ENCODE results near the gene SLF2.

The SLF2 gene

DNA sequence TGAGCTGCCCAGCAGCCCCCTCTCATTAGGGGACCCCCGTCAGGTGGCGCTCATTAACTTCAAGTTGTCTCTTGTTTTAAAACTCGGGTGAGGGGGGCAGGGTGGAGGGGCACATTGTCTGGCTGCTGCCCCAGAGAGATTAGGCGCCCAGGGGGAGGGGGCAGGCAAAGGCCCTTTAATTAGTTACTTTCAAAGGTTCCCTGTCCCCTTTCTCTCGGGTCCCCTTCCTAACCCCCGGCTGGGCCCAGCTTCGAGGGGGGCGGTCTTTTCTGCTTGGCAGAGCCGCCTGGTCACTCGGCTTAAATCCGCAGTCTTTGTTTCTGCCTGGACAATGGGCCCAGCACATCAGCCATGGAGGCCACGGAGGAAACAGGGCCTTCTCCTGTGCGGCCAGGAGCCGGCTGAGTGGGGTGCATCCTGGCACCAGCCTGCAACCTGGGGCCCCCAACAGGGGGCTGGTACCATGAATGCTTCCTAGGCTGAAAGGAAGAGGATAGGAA is 38.9 kb upstream of the SLF2 start:
- Histone ChIP-seq H3K36me3 (ENCODE audit: insufficient read depth) (no peaks in the 10 kb centered on the region), H4K20me1 (ENCODE audit: insufficient read depth) (no peaks in the 10 kb centered on the region), H3K79me2 (ENCODE audit: insufficient read depth, low read depth) (no peaks in the 10 kb centered on the region), H3K4me3 (IDR thresholded peaks at IDR 0.05; ENCODE audit: insufficient read depth, low read depth, low read length) (no peak overlapping the region), H3K27me3 (ENCODE audit: insufficient read depth, low read depth) (no peaks in the 10 kb centered on the region), H3K4me1 (ENCODE audit: low read depth, poor library complexity, severe bottlenecking) (peaks cover 6% of the 10 kb centered on the region), H3K27ac (no peak overlapping the region), H2AFZ (ENCODE audit: low read depth) (no peak overlapping the region), H3K9ac (no peak overlapping the region), H3K4me2 (no peak overlapping the region)
- TF ChIP-seq, protein P1, sequence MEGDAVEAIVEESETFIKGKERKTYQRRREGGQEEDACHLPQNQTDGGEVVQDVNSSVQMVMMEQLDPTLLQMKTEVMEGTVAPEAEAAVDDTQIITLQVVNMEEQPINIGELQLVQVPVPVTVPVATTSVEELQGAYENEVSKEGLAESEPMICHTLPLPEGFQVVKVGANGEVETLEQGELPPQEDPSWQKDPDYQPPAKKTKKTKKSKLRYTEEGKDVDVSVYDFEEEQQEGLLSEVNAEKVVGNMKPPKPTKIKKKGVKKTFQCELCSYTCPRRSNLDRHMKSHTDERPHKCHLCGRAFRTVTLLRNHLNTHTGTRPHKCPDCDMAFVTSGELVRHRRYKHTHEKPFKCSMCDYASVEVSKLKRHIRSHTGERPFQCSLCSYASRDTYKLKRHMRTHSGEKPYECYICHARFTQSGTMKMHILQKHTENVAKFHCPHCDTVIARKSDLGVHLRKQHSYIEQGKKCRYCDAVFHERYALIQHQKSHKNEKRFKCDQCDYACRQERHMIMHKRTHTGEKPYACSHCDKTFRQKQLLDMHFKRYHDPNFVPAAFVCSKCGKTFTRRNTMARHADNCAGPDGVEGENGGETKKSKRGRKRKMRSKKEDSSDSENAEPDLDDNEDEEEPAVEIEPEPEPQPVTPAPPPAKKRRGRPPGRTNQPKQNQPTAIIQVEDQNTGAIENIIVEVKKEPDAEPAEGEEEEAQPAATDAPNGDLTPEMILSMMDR (conservative IDR thresholded peaks at IDR 0.05; ENCODE audit: low read depth, low read length) = no peak

- Histone ChIP-seq H3K4me1 (ENCODE audit: low read depth, poor library complexity, severe bottlenecking) (peaks cover 6% of the 10 kb centered on the region), H3K4me3 (IDR thresholded peaks at IDR 0.05; ENCODE audit: insufficient read depth, low read depth, low read length) (no peak overlapping the region), H2AFZ (ENCODE audit: low read depth) (no peak overlapping the region), H3K27ac (no peak overlapping the region), H3K4me2 (no peak overlapping the region), H3K27me3 (ENCODE audit: insufficient read depth, low read depth) (no peaks in the 10 kb centered on the region), H3K9ac (no peak overlapping the region), H3K79me2 (ENCODE audit: insufficient read depth, low read depth) (no peaks in the 10 kb centered on the region), H3K36me3 (ENCODE audit: insufficient read depth) (no peaks in the 10 kb centered on the region), H4K20me1 (ENCODE audit: insufficient read depth) (no peaks in the 10 kb centered on the region)
- TF ChIP-seq, protein P1 (conservative IDR thresholded peaks at IDR 0.05; ENCODE audit: low read depth, low read length) = no peak
Measured at GRCh38 chr10:100874702-100875483, 37.9 kb upstream of the SLF2 start.

GRCh38 chr10:100875484-100876166 is 37.1 kb upstream of the SLF2 start:
- no peak overlapping the region for H3K9ac ChIP-seq
- H3K79me2 ChIP-seq (ENCODE audit: insufficient read depth, low read depth) = no peaks in the 10 kb centered on the region
- H3K4me1 ChIP-seq (ENCODE audit: low read depth, poor library complexity, severe bottlenecking) = peaks cover 6% of the 10 kb centered on the region
- no peak overlapping the region for H2AFZ ChIP-seq (ENCODE audit: low read depth)
- H3K4me2 ChIP-seq = no peak overlapping the region
- H3K27ac ChIP-seq = no peak overlapping the region
- no peak overlapping the region for H3K4me3 ChIP-seq (IDR thresholded peaks at IDR 0.05; ENCODE audit: insufficient read depth, low read depth, low read length)
- no peaks in the 10 kb centered on the region for H3K27me3 ChIP-seq (ENCODE audit: insufficient read depth, low read depth)
- no peaks in the 10 kb centered on the region for H4K20me1 ChIP-seq (ENCODE audit: insufficient read depth)
- no peaks in the 10 kb centered on the region for H3K36me3 ChIP-seq (ENCODE audit: insufficient read depth)
- TF ChIP-seq, protein P1 (conservative IDR thresholded peaks at IDR 0.05; ENCODE audit: low read depth, low read length) = no peak

GRCh38 chr10:100876585-100877460 is 35.9 kb upstream of the SLF2 start:
- H3K9ac ChIP-seq = no peak overlapping the region
- TF ChIP-seq, protein P1 (conservative IDR thresholded peaks at IDR 0.05; ENCODE audit: low read depth, low read length) = no peak
- H3K27me3 ChIP-seq (ENCODE audit: insufficient read depth, low read depth) = no peaks in the 10 kb centered on the region
- no peak overlapping the region for H3K4me2 ChIP-seq
- H3K79me2 ChIP-seq (ENCODE audit: insufficient read depth, low read depth) = no peaks in the 10 kb centered on the region
- no peak overlapping the region for H2AFZ ChIP-seq (ENCODE audit: low read depth)
- no peak overlapping the region for H3K27ac ChIP-seq
- H3K4me3 ChIP-seq (IDR thresholded peaks at IDR 0.05; ENCODE audit: insufficient read depth, low read depth, low read length) = no peak overlapping the region
- H3K36me3 ChIP-seq (ENCODE audit: insufficient read depth) = no peaks in the 10 kb centered on the region
- peaks cover 6% of the 10 kb centered on the region for H3K4me1 ChIP-seq (ENCODE audit: low read depth, poor library complexity, severe bottlenecking)
- no peaks in the 10 kb centered on the region for H4K20me1 ChIP-seq (ENCODE audit: insufficient read depth)
